ENCODE data around the gene DONSON. TPM values are rescaled to one million over a fixed set of nuclear protein-coding genes. Genes with fewer than 3 reads are reported as not detected.

DONSON gene, protein sequence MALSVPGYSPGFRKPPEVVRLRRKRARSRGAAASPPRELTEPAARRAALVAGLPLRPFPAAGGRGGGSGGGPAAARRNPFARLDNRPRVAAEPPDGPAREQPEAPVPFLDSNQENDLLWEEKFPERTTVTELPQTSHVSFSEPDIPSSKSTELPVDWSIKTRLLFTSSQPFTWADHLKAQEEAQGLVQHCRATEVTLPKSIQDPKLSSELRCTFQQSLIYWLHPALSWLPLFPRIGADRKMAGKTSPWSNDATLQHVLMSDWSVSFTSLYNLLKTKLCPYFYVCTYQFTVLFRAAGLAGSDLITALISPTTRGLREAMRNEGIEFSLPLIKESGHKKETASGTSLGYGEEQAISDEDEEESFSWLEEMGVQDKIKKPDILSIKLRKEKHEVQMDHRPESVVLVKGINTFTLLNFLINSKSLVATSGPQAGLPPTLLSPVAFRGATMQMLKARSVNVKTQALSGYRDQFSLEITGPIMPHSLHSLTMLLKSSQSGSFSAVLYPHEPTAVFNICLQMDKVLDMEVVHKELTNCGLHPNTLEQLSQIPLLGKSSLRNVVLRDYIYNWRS
- total RNA-seq (2013), result 5.0 TPM
- polyA plus RNA-seq (1 to 10 TPM in 2 of 3 donors, under 1 TPM in 1; 0.94 to 8.6 (median 1.5) TPM), polyA minus RNA-seq (4.1 and 5.5 TPM in 2 replicates), total RNA-seq (2.8 to 14.2 (median 5.0) reads per million in 11 experiments)

DNA sequence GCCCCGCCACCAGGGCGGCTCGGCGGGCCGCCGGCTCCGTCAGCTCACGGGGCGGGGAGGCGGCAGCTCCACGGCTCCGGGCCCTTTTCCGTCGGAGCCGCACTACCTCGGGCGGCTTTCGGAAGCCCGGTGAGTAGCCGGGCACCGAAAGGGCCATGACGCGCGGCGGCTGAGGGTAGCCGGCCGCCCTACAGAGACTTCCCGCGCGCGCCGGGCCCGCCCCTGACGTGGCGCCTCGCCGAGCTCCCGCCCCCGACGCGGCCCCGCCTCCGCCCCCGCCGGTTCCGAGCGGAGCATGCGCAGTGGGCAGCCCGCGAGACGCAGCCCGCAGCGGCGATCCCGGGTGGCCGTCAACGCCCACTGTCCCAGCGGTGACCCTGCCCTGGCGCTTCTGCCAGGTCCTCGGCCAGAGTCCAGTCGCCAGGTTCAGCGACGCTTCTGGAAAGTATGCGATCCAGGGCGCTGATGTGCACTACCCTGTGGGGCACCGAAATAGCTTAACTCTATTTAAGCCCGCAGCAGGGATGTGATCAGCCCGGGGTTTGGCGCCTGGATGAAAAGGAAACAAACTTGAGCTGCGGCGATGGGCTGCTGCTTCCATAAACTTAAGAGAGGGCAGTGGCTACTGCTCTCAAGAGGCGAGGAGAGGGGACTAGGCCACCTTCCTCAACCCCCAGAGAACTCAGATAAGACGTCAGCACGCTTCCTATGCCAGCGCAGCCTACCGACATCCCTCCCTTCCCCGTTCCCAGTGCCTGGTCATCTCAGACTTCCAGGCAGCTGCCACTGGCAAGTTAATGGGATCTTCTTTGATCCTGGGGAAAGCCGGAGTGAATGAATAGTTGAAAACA lies at the start of gene DONSON:
Gene DONSON, minus strand, starts transcription at position 200 of the 851 bp plus-strand sequence. Its CDS starts 43 bp downstream, at position 157.
- Histone ChIP-seq H3K79me2 (ENCODE audit: insufficient read depth, low read length) (peaks cover 33% of the 10 kb centered on the region), H3K4me2 (replicated peaks; ENCODE audit: extremely low read depth, low read length, poor library complexity, severe bottlenecking) (peak within 1 kb of the TSS; percentile 75), H3K4me1 (ENCODE audit: control insufficient read depth in 1 of 2, insufficient read depth in 2 of 2, low read length in 2 of 2) (peaks cover 10 to 16% of the 10 kb centered on the region in 2 donors), H3K9ac (ENCODE audit: insufficient read depth, low read length, poor library complexity, severe bottlenecking) (peak within 1 kb of the TSS; percentile 82), H3K27ac (ENCODE audit: low read depth in 1 of 2, low read length in 2 of 2) (peak within 1 kb of the TSS; percentile 48 to 74), H3K36me3 (replicated peaks in 1 of 2; ENCODE audit: control insufficient read depth in 1 of 2, insufficient read depth in 2 of 2, low read length in 2 of 2) (peaks cover 3 to 4% of the 10 kb centered on the region in 2 donors), H3K4me3 (replicated peaks in 1 of 3; ENCODE audit: low read depth in 2 of 3, low read length in 3 of 3) (peak within 1 kb of the TSS; percentile 78 to 85 (median 81)), H2AFZ (ENCODE audit: insufficient read depth, low read depth, low read length, poor library complexity, severe bottlenecking) (peak within 1 kb of the TSS; percentile 88), H4K20me1 (ENCODE audit: insufficient read depth, low read length) (no peaks in the 10 kb centered on the region), H3K9me3 (replicated peaks in 1 of 2; ENCODE audit: control insufficient read depth in 1 of 2, insufficient read depth in 1 of 2, low read length in 2 of 2) (no peaks in the 10 kb centered on the region), H3K27me3 (ENCODE audit: control insufficient read depth in 2 of 2, insufficient read depth in 2 of 2, low read length in 2 of 2) (no peaks in the 10 kb centered on the region)
- intact Hi-C loops (cut with micrococcal nuclease), result loop anchor here (2.0 to 5.0 kb wide), 4 partner anchors 46 to 108 kb away; partner anchors contain the start of genes CRYZL1 (in 1 of the 2), GART (in 1 of the 2), ITSN1 (in 1 of the 2) and SON (in 1 of the 2)
- peaks cover 4 to 11% of the 10 kb centered on the region in 2 donors for H3K36me3 Mint-ChIP-seq
- WGBS (ENCODE audit: insufficient coverage), result under 1% methylated on average over 72 of the region's 78 CpGs
- no peaks in the 10 kb centered on the region for H3K9me3 Mint-ChIP-seq
- TF ChIP-seq, protein P1, sequence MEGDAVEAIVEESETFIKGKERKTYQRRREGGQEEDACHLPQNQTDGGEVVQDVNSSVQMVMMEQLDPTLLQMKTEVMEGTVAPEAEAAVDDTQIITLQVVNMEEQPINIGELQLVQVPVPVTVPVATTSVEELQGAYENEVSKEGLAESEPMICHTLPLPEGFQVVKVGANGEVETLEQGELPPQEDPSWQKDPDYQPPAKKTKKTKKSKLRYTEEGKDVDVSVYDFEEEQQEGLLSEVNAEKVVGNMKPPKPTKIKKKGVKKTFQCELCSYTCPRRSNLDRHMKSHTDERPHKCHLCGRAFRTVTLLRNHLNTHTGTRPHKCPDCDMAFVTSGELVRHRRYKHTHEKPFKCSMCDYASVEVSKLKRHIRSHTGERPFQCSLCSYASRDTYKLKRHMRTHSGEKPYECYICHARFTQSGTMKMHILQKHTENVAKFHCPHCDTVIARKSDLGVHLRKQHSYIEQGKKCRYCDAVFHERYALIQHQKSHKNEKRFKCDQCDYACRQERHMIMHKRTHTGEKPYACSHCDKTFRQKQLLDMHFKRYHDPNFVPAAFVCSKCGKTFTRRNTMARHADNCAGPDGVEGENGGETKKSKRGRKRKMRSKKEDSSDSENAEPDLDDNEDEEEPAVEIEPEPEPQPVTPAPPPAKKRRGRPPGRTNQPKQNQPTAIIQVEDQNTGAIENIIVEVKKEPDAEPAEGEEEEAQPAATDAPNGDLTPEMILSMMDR (IDR thresholded peaks at IDR 0.05), result no peak
- peak within 1 kb of the TSS; percentile 92 to 98 for H3K4me3 Mint-ChIP-seq
- peaks cover 18% of the 10 kb centered on the region for H3K4me1 Mint-ChIP-seq
- H3K27me3 Mint-ChIP-seq (ENCODE audit: low read depth in 3 of 3), result peaks cover 0 to 2% (median 0%) of the 10 kb centered on the region in 3 donors
- DNase-seq, result peak; percentile 83 to 87 (median 84)
- peak within 1 kb of the TSS; percentile 83 to 92 (median 91) for H3K27ac Mint-ChIP-seq

Measured in CD14-positive monocyte (primary cell).